Measurements from ENCODE around the gene ANKRD6. TPM values are rescaled to one million over a fixed set of nuclear protein-coding genes. Genes with fewer than 3 reads are reported as not detected.

The ANKRD6 gene
- total RNA-seq, 1 donor from 2014 or later, result 43.5 TPM

DNA sequence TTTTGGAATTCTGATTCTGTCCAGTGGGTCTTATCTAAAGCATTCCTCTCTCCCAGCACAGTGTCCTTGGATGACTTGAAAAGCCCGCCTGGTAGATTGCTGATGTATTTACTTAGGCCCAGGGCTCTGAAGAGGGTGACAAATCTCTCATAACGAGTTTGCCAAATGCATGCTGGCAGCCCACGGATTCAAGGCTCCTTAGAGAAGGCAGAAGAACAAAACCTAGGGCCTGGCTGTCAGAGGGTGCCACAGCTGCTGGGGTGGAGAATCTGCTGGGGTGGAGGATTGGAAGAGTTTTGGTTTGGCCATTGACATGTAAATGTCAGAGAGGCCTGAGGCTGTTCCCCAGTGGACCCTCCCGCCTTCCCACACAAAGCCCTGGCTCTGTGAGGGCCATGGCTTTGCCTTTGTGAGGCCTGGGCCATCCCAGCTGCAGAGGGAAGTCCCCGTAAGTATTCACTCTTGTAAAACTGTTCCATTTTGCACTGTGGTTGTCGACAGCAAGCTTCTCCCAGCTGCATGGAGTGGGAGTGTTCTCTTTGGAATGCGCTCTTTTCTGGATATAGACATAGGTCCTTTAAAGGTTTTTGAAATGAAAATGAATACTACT lies 50.3 kb downstream of the ANKRD6 start:
- TF ChIP-seq, protein P1, sequence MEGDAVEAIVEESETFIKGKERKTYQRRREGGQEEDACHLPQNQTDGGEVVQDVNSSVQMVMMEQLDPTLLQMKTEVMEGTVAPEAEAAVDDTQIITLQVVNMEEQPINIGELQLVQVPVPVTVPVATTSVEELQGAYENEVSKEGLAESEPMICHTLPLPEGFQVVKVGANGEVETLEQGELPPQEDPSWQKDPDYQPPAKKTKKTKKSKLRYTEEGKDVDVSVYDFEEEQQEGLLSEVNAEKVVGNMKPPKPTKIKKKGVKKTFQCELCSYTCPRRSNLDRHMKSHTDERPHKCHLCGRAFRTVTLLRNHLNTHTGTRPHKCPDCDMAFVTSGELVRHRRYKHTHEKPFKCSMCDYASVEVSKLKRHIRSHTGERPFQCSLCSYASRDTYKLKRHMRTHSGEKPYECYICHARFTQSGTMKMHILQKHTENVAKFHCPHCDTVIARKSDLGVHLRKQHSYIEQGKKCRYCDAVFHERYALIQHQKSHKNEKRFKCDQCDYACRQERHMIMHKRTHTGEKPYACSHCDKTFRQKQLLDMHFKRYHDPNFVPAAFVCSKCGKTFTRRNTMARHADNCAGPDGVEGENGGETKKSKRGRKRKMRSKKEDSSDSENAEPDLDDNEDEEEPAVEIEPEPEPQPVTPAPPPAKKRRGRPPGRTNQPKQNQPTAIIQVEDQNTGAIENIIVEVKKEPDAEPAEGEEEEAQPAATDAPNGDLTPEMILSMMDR (IDR thresholded peaks at IDR 0.05; ENCODE audit: unreplicated experiment), result no peak
- H3K4me3 Mint-ChIP-seq, result no peak overlapping the region
- no peaks in the 10 kb centered on the region for H3K27me3 Mint-ChIP-seq (ENCODE audit: low read depth)
- peaks cover 23% of the 10 kb centered on the region for H3K4me1 Mint-ChIP-seq
- no peaks in the 10 kb centered on the region for H3K9me3 Mint-ChIP-seq
- no peaks in the 10 kb centered on the region for H3K36me3 Mint-ChIP-seq
- H3K27ac Mint-ChIP-seq, result peak overlapping the region; percentile 66
- no peak for DNase-seq (ENCODE audit: low spot score in 2 of 2, unreplicated experiment in 2 of 2)

DNA sequence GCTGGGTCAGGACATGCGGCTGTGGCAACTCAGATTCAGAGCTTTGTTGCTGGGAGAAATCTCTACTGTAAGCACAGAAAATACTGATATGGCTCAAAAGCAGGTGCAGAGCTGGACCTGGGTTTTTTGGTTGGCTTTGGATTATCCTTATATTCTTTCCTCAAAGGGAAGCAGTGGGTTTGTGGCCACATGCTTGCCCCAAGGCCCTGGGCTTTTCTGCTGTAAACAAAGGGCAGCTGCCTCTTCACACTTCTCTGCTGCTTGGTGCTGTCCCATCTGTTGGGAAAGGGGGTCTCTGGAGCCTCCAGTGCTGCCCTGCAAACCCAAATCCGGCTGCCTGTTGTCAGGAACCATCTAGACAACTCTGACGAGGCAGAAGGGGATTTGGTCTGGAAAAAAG lies 52.4 kb downstream of the ANKRD6 start:
- H3K36me3 Mint-ChIP-seq, result no peaks in the 10 kb centered on the region
- DNase-seq (ENCODE audit: low spot score in 2 of 2, unreplicated experiment in 2 of 2), result no peak
- no peaks in the 10 kb centered on the region for H3K9me3 Mint-ChIP-seq
- no peak overlapping the region for H3K4me3 Mint-ChIP-seq
- H3K27me3 Mint-ChIP-seq (ENCODE audit: low read depth), result no peaks in the 10 kb centered on the region
- H3K27ac Mint-ChIP-seq, result no peak overlapping the region
- peaks cover 27% of the 10 kb centered on the region for H3K4me1 Mint-ChIP-seq
- TF ChIP-seq, protein P1 (IDR thresholded peaks at IDR 0.05; ENCODE audit: unreplicated experiment), result no peak

DNA sequence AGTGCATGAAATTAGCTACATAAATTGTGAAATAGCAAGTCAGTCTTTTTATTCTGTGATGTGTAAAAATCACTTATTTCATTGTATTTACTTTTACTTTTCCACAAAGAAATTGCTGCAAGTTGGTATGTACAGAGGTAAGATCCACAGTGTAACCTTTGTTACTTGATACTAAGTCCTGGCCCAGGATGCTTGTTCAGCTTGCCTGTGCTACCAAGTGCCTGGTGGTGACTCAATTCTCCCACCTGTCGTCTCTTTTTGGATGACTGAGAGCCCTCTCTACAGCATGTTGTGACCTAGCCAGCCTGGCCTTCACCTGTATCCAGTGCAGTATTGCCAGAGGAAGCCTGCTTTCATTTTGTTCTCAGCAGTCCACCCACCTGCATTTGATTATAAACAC lies 54.9 kb downstream of the ANKRD6 start:
- TF ChIP-seq, protein P1 (IDR thresholded peaks at IDR 0.05; ENCODE audit: unreplicated experiment), result no peak

DNA sequence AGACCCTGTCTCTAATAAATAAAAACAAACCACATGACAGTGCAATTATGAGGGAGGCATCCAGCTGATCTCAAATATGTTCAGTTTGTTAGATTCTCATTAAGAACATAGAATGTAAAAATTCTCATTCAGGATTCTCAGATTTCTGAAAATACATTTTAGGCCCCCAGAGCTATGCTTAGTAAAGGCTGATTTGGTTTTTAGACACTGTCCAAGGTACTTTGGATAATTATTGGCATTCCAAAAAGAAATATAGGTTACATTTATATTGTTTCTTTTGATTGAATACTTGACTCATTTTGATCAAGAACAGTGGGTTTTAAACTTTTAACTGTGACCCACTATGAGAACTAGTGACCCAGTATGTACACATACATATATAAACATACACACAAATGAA lies 55.5 kb downstream of the ANKRD6 start:
- H3K27ac Mint-ChIP-seq, result no peak overlapping the region
- no peaks in the 10 kb centered on the region for H3K27me3 Mint-ChIP-seq (ENCODE audit: low read depth)
- TF ChIP-seq, protein P1 (IDR thresholded peaks at IDR 0.05; ENCODE audit: unreplicated experiment), result no peak

More for the DNA sequence above, 54.9 kb downstream of the ANKRD6 start:
- DNase-seq (ENCODE audit: low spot score in 2 of 2, unreplicated experiment in 2 of 2), result no peak
- H3K4me1 Mint-ChIP-seq, result peaks cover 30% of the 10 kb centered on the region
- H3K9me3 Mint-ChIP-seq, result no peaks in the 10 kb centered on the region
- no peak overlapping the region for H3K27ac Mint-ChIP-seq
- H3K27me3 Mint-ChIP-seq (ENCODE audit: low read depth), result no peaks in the 10 kb centered on the region
- no peaks in the 10 kb centered on the region for H3K36me3 Mint-ChIP-seq
- H3K4me3 Mint-ChIP-seq, result no peak overlapping the region

DNA sequence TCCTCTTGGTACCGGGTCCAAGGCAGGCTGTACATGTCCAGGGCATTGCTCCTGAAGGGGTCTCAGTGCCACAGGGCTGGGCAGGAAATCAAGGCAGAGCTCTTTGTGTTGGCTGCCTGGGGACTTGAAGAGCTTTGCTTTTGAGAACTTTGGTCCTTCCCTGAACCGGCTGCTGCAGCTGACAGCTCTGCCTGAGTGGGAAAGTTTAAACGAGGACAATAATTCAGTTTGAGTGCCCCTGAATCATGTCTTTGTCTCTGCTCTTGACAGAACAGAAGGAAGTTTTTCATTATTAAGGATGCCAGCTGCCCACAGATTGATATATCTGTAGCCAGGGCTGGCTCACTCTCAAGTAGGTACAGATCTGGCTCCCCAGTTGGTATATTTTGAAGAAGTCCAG lies 56.1 kb downstream of the ANKRD6 start:
- Mint-ChIP-seq H3K36me3 (no peaks in the 10 kb centered on the region), H3K4me3 (no peak overlapping the region), H3K27ac (no peak overlapping the region), H3K4me1 (peaks cover 21% of the 10 kb centered on the region), H3K9me3 (no peaks in the 10 kb centered on the region), H3K27me3 (ENCODE audit: low read depth) (no peaks in the 10 kb centered on the region)
- TF ChIP-seq, protein P1 (IDR thresholded peaks at IDR 0.05; ENCODE audit: unreplicated experiment), result no peak
- no peak for DNase-seq (ENCODE audit: low spot score in 2 of 2, unreplicated experiment in 2 of 2)

More for the DNA sequence above, 55.5 kb downstream of the ANKRD6 start:
- Mint-ChIP-seq H3K9me3 (no peaks in the 10 kb centered on the region), H3K36me3 (no peaks in the 10 kb centered on the region), H3K4me3 (no peak overlapping the region), H3K4me1 (peaks cover 24% of the 10 kb centered on the region)
- DNase-seq (ENCODE audit: low spot score in 2 of 2, unreplicated experiment in 2 of 2), result no peak
